ENCODE data around the gene AQP12B.

DNA sequence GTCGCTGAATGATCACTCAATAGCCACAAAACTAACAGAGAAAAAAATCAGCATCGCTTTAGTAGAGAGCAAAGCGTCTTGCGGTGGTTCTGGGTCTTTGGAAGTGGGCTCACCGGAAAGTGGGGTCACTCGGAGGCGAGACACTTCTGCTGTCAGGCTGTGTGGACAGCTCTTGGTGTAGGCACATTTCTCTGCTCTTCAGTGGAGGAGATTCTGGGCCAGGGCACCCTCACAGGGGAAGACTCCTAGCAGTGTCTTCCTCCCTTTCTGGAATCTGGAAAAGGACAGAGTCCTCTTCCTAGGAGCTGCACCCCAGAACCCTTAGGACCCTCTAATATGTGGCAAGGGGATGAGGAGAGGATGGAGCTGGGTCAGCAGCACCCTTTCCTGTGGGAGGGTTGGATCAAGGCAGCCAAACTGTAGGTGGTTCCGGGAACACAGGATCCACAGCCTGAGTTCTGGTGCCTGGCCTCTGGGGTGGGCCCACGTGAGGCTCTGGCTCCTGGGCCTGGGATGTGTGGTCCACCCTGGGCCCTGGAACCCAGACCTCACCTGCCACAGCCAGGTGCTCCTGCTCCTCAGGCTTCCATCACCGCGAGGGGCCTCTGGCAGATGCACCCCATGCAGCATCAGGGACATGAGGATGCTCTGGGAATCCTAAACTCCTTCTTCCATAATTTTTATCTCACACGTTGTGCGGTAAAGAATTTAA, 32.3 kb downstream of the AQP12B start:
- TF ChIP-seq CEBPB (IDR thresholded peaks at IDR 0.05; ENCODE audit: borderline replicate concordance in 1 of 2, low read depth in 2 of 2, low read length in 2 of 2), result no peak
- TF ChIP-seq POLR2A (IDR thresholded peaks at IDR 0.05; ENCODE audit: low read depth, low read length), result no peak
- TF ChIP-seq, protein P1, sequence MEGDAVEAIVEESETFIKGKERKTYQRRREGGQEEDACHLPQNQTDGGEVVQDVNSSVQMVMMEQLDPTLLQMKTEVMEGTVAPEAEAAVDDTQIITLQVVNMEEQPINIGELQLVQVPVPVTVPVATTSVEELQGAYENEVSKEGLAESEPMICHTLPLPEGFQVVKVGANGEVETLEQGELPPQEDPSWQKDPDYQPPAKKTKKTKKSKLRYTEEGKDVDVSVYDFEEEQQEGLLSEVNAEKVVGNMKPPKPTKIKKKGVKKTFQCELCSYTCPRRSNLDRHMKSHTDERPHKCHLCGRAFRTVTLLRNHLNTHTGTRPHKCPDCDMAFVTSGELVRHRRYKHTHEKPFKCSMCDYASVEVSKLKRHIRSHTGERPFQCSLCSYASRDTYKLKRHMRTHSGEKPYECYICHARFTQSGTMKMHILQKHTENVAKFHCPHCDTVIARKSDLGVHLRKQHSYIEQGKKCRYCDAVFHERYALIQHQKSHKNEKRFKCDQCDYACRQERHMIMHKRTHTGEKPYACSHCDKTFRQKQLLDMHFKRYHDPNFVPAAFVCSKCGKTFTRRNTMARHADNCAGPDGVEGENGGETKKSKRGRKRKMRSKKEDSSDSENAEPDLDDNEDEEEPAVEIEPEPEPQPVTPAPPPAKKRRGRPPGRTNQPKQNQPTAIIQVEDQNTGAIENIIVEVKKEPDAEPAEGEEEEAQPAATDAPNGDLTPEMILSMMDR (IDR thresholded peaks at IDR 0.05 in 2 of 3, conservative IDR thresholded peaks at IDR 0.05 in 1 of 3; ENCODE audit: control insufficient read depth in 2 of 3, extremely low read depth in 1 of 3, insufficient read depth in 1 of 3, low read depth in 3 of 3, low read length in 3 of 3), result no peak
- TF ChIP-seq SIX5 (IDR thresholded peaks at IDR 0.05; ENCODE audit: low read depth, low read length, severe bottlenecking), result no peak
- no peak for TF ChIP-seq SMC3 (IDR thresholded peaks at IDR 0.05; ENCODE audit: borderline replicate concordance, low read length)
- TF ChIP-seq NFIC (IDR thresholded peaks at IDR 0.05; ENCODE audit: low read depth, low read length), result no peak
- TF ChIP-seq POLR2AphosphoS5 (IDR thresholded peaks at IDR 0.05; ENCODE audit: low read length), result no peak
- TF ChIP-seq FOS (IDR thresholded peaks at IDR 0.05; ENCODE audit: borderline replicate concordance, extremely low read depth, insufficient read length), result no peak
- no peak for TF ChIP-seq RFX5 (IDR thresholded peaks at IDR 0.05; ENCODE audit: low read depth, low read length)
- TF ChIP-seq, protein P2, sequence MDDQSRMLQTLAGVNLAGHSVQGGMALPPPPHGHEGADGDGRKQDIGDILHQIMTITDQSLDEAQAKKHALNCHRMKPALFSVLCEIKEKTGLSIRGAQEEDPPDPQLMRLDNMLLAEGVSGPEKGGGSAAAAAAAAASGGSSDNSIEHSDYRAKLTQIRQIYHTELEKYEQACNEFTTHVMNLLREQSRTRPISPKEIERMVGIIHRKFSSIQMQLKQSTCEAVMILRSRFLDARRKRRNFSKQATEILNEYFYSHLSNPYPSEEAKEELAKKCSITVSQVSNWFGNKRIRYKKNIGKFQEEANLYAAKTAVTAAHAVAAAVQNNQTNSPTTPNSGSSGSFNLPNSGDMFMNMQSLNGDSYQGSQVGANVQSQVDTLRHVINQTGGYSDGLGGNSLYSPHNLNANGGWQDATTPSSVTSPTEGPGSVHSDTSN (IDR thresholded peaks at IDR 0.05; ENCODE audit: insufficient replicate concordance, low read depth, low read length), result no peak
- TF ChIP-seq MTA3 (IDR thresholded peaks at IDR 0.05; ENCODE audit: borderline replicate concordance, low read length), result no peak
- TF ChIP-seq CREM (IDR thresholded peaks at IDR 0.05; ENCODE audit: low read depth), result no peak
- TF ChIP-seq PML (IDR thresholded peaks at IDR 0.05; ENCODE audit: low read length), result no peak
